Measurements from ENCODE around the gene ANXA6. TPM values are rescaled to one million over a fixed set of nuclear protein-coding genes. Genes with fewer than 3 reads are reported as not detected.
A peak's percentile ranks its signal among the peaks of the same experiment; 100 is the strongest.

Gene ANXA6
- total RNA-seq, 1 experiment from 2014 or later, result 16.4 TPM

DNA sequence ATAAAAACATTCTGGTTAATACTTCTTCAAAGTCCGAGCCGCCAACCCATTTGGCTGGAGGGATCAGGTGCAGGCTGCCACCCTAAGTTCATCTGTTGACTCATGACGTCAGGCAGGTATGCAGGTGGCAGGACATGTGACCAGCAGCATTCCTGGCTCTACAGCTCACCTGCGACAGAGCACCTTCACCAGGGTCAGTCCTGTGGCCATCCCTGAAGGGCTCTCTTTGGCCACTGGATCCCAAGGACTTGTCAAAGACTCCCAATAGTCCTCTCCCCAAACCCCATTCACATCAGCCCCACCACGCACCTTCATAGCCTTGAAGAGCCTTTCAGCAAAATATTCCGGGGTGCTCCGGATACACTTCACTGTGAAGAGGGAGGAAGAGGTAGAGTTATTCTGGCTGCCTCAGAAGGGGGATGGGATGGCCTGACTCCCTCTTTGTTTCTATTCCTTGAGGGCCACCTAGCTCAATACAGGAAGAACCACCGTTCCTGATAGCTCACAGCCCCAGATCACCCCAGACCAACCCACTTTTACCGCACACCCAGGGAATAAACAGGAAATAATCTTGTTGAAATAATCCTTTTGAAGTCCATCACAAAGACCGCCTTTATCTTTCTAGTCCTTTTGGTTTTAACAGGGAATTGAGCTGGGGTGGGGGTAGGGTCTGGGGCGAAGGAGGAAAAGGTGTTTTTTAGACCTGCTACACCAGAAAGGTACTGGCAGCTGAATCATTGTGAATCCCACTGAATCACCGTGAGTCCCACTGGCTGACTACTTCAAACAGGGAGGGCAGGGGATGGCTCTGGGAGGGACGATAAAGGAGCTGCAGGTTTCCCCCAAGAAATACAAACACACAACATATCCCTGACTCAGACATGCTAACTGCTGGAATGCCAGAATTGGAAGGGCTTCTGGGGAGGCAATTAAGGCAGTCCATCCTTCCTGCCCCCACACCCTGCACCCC is 26.4 kb downstream of the ANXA6 start:
- no peak overlapping the region for H3K27ac Mint-ChIP-seq (ENCODE audit: unreplicated experiment)
- H3K4me1 Mint-ChIP-seq (ENCODE audit: low read depth, unreplicated experiment), result no peaks in the 10 kb centered on the region
- no TSS peak for BruUV-seq (replicated peaks)
- no peaks in the 10 kb centered on the region for H3K27me3 Mint-ChIP-seq (ENCODE audit: unreplicated experiment)
- intact Hi-C loops (cut with micrococcal nuclease; ENCODE audit: unreplicated experiment), result no loop called here
- DNase-seq, result peak; percentile 64
- CTCF ChIA-PET, result interaction anchor here (0.6 to 2.4 kb wide), 4 partner anchors 11 to 316 kb away, joined by 3 to 15 read pairs (median 4); partner anchors contain the start of gene SLC36A1
- no peaks in the 10 kb centered on the region for H3K9me3 Mint-ChIP-seq (ENCODE audit: low read depth, unreplicated experiment)
- H3K4me3 Mint-ChIP-seq (ENCODE audit: low read depth, unreplicated experiment), result no peak overlapping the region
- no peaks in the 10 kb centered on the region for H3K36me3 Mint-ChIP-seq (ENCODE audit: insufficient read depth, unreplicated experiment)
- TF ChIP-seq, protein P1, sequence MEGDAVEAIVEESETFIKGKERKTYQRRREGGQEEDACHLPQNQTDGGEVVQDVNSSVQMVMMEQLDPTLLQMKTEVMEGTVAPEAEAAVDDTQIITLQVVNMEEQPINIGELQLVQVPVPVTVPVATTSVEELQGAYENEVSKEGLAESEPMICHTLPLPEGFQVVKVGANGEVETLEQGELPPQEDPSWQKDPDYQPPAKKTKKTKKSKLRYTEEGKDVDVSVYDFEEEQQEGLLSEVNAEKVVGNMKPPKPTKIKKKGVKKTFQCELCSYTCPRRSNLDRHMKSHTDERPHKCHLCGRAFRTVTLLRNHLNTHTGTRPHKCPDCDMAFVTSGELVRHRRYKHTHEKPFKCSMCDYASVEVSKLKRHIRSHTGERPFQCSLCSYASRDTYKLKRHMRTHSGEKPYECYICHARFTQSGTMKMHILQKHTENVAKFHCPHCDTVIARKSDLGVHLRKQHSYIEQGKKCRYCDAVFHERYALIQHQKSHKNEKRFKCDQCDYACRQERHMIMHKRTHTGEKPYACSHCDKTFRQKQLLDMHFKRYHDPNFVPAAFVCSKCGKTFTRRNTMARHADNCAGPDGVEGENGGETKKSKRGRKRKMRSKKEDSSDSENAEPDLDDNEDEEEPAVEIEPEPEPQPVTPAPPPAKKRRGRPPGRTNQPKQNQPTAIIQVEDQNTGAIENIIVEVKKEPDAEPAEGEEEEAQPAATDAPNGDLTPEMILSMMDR (IDR thresholded peaks at IDR 0.05; ENCODE audit: unreplicated experiment), result no peak

DNA sequence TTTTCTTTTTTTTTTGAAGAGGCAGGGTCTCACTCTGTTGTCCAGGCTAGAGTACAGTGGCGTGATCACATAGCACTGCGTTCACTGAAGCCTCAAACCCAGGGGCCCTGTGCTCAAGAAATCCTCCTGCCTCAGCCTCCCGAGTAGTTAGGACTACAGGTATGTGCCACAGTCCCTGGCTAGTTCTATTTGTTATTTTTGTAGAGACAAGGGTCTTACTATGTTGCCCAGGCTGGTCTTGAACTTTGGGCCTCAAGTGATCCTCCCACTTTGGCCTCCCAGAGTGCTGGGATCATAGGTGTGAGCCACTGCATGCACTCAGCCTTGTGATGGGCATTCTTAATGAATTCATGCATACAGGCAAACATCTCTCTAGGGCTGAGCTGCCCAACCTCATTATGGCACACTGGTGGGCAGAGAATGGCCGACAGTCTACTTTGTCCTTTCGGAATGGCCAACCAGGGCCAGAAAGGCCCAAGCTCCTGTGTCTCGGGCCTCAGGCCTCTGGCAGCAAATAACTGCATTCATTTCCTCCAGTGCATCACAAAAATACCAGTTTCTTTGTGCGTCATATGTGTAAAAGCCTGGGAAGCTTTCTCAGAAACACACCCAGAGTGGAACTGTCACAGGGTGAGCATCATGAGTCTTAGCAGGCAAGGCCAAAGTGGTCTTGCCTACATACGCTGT is 27.2 kb downstream of the ANXA6 start:
- H3K36me3 Mint-ChIP-seq (ENCODE audit: insufficient read depth, unreplicated experiment), result no peaks in the 10 kb centered on the region
- TF ChIP-seq, protein P1 (IDR thresholded peaks at IDR 0.05; ENCODE audit: unreplicated experiment), result no peak
- no peak for DNase-seq
- CTCF ChIA-PET, result interaction anchor here (0.8 to 2.4 kb wide), 4 partner anchors 11 to 317 kb away, joined by 3 to 15 read pairs (median 4); partner anchors contain the start of gene SLC36A1
- H3K27ac Mint-ChIP-seq (ENCODE audit: unreplicated experiment), result no peak overlapping the region
- BruUV-seq (replicated peaks), result no TSS peak
- no peaks in the 10 kb centered on the region for H3K9me3 Mint-ChIP-seq (ENCODE audit: low read depth, unreplicated experiment)
- no peaks in the 10 kb centered on the region for H3K27me3 Mint-ChIP-seq (ENCODE audit: unreplicated experiment)
- H3K4me1 Mint-ChIP-seq (ENCODE audit: low read depth, unreplicated experiment), result no peaks in the 10 kb centered on the region
- no peak overlapping the region for H3K4me3 Mint-ChIP-seq (ENCODE audit: low read depth, unreplicated experiment)
- intact Hi-C loops (cut with micrococcal nuclease; ENCODE audit: unreplicated experiment), result no loop called here

DNA sequence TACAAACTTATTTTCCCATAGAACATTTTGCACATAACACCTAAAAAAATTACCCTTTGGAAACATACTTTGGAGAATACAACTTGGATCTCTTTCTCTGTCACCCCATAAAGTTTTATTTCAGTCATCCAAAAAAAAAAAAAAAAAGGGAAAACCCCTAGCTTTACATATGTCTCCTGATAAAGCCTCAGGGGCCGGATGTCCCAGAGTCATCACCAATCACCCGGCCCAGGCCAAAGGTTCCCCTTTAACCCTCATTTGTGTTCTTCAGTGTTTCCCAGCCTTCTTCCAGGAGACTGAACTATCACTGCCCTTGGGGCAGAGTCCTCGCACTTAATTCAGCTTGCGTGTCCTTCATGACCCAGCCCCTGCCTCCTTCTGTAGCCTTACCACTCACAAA is 28.8 kb downstream of the ANXA6 start:
- H3K9me3 Mint-ChIP-seq (ENCODE audit: low read depth, unreplicated experiment), result no peaks in the 10 kb centered on the region
- H3K36me3 Mint-ChIP-seq (ENCODE audit: insufficient read depth, unreplicated experiment), result peaks cover 6% of the 10 kb centered on the region
- H3K4me3 Mint-ChIP-seq (ENCODE audit: low read depth, unreplicated experiment), result no peak overlapping the region
- no peak for DNase-seq
- intact Hi-C loops (cut with micrococcal nuclease; ENCODE audit: unreplicated experiment), result loop anchor here (5.0 kb wide), 1 partner anchor 168 kb away; no protein-coding TSS in a partner anchor
- no peak overlapping the region for H3K27ac Mint-ChIP-seq (ENCODE audit: unreplicated experiment)
- TF ChIP-seq, protein P1 (IDR thresholded peaks at IDR 0.05; ENCODE audit: unreplicated experiment), result no peak
- CTCF ChIA-PET, result no interaction called here
- H3K4me1 Mint-ChIP-seq (ENCODE audit: low read depth, unreplicated experiment), result peaks cover 9% of the 10 kb centered on the region
- no TSS peak for BruUV-seq (replicated peaks)
- H3K27me3 Mint-ChIP-seq (ENCODE audit: unreplicated experiment), result no peaks in the 10 kb centered on the region

DNA sequence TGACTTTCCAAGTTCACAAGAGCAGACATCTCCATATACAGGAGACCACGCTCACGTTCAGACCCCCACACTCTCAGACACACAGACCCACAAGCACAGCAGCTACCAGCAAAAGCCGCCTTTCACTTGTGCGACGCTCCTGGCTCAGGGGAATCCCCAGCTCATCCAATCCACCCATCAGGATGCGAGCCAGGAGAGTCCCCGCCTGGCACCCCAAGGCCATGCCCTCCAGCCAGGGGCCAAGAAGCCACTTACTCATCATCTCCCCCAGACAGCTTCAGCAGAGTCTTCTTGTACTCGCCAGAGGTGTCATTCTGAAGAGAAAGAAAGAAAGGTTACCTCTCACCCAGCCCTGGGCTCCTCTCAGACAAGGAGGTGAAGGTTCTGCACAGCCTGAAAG is 29.7 kb downstream of the ANXA6 start:
- TF ChIP-seq, protein P1 (IDR thresholded peaks at IDR 0.05; ENCODE audit: unreplicated experiment), result no peak
- Mint-ChIP-seq H3K27me3 (ENCODE audit: unreplicated experiment) (no peaks in the 10 kb centered on the region), H3K4me3 (ENCODE audit: low read depth, unreplicated experiment) (no peak overlapping the region), H3K4me1 (ENCODE audit: low read depth, unreplicated experiment) (peaks cover 11% of the 10 kb centered on the region), H3K27ac (ENCODE audit: unreplicated experiment) (no peak overlapping the region), H3K36me3 (ENCODE audit: insufficient read depth, unreplicated experiment) (peaks cover 6% of the 10 kb centered on the region), H3K9me3 (ENCODE audit: low read depth, unreplicated experiment) (no peaks in the 10 kb centered on the region)
- CTCF ChIA-PET, result interaction anchor here (5.1 kb wide), 1 partner anchor 36 kb away, joined by 106 read pairs; no protein-coding TSS in a partner anchor
- BruUV-seq (replicated peaks), result no TSS peak
- intact Hi-C loops (cut with micrococcal nuclease; ENCODE audit: unreplicated experiment), result loop anchor here (1.0 to 5.0 kb wide), 2 partner anchors 169 to 191 kb away; no protein-coding TSS in a partner anchor
- DNase-seq, result no peak

Measured in Calu3 (cell line).